ENCODE data around the gene BCAS1. TPM values are rescaled to one million over a fixed set of nuclear protein-coding genes. Genes with fewer than 3 reads are reported as not detected.

BCAS1 gene
- total RNA-seq, 1 experiment from 2014 or later: 3.1 TPM

- ATAC-seq (no peak), DNase-seq (ENCODE audit: low read depth, low spot score) (no peak)
- CTCF ChIA-PET: no interaction called here
- peaks cover 3% of the 10 kb centered on the region; the same call in 1 of the 2 replicates for H3K4me1 ChIP-seq (ENCODE audit: control insufficient read depth, insufficient read depth, low read length)
- POLR2A ChIA-PET: no interaction called here
- no peaks in the 10 kb centered on the region for H3K9me3 ChIP-seq (ENCODE audit: control insufficient read depth, insufficient read depth, low read depth, low read length)
- no peaks in the 10 kb centered on the region for H3K36me3 ChIP-seq (ENCODE audit: control insufficient read depth, insufficient read depth, low read length)
- in situ Hi-C loops (cut with HindIII; ENCODE audit: low pct_unique_long_range_greater_than_20kb, low sequenced_read_pairs) (no loop called here), intact Hi-C loops (cut with micrococcal nuclease; ENCODE audit: unreplicated experiment) (no loop called here)
- no peaks in the 10 kb centered on the region for H3K27me3 ChIP-seq (ENCODE audit: control insufficient read depth, insufficient read depth, low read length)
- no peak for TF ChIP-seq TCF7L2 (IDR thresholded peaks at IDR 0.05; ENCODE audit: low read depth, low read length)
- TF ChIP-seq POLR2AphosphoS5 (IDR thresholded peaks at IDR 0.05; ENCODE audit: low read depth, low read length): no peak
- TF ChIP-seq, protein P1, sequence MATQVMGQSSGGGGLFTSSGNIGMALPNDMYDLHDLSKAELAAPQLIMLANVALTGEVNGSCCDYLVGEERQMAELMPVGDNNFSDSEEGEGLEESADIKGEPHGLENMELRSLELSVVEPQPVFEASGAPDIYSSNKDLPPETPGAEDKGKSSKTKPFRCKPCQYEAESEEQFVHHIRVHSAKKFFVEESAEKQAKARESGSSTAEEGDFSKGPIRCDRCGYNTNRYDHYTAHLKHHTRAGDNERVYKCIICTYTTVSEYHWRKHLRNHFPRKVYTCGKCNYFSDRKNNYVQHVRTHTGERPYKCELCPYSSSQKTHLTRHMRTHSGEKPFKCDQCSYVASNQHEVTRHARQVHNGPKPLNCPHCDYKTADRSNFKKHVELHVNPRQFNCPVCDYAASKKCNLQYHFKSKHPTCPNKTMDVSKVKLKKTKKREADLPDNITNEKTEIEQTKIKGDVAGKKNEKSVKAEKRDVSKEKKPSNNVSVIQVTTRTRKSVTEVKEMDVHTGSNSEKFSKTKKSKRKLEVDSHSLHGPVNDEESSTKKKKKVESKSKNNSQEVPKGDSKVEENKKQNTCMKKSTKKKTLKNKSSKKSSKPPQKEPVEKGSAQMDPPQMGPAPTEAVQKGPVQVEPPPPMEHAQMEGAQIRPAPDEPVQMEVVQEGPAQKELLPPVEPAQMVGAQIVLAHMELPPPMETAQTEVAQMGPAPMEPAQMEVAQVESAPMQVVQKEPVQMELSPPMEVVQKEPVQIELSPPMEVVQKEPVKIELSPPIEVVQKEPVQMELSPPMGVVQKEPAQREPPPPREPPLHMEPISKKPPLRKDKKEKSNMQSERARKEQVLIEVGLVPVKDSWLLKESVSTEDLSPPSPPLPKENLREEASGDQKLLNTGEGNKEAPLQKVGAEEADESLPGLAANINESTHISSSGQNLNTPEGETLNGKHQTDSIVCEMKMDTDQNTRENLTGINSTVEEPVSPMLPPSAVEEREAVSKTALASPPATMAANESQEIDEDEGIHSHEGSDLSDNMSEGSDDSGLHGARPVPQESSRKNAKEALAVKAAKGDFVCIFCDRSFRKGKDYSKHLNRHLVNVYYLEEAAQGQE (IDR thresholded peaks at IDR 0.05; ENCODE audit: insufficient read depth in 1 of 2, low read depth in 2 of 2, low read length in 1 of 2): no peak
- TF ChIP-seq SIN3A (IDR thresholded peaks at IDR 0.05; ENCODE audit: borderline replicate concordance, insufficient read depth, low read depth, low read length): no peak
- TF ChIP-seq, protein P2, sequence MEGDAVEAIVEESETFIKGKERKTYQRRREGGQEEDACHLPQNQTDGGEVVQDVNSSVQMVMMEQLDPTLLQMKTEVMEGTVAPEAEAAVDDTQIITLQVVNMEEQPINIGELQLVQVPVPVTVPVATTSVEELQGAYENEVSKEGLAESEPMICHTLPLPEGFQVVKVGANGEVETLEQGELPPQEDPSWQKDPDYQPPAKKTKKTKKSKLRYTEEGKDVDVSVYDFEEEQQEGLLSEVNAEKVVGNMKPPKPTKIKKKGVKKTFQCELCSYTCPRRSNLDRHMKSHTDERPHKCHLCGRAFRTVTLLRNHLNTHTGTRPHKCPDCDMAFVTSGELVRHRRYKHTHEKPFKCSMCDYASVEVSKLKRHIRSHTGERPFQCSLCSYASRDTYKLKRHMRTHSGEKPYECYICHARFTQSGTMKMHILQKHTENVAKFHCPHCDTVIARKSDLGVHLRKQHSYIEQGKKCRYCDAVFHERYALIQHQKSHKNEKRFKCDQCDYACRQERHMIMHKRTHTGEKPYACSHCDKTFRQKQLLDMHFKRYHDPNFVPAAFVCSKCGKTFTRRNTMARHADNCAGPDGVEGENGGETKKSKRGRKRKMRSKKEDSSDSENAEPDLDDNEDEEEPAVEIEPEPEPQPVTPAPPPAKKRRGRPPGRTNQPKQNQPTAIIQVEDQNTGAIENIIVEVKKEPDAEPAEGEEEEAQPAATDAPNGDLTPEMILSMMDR (IDR thresholded peaks at IDR 0.05): no peak
- H3K4me3 ChIP-seq (ENCODE audit: low read depth in 2 of 2, low read length in 2 of 2): no peak overlapping the region
- H3K27ac ChIP-seq (ENCODE audit: low read length): no peak overlapping the region
- no TSS peak for BruUV-seq (replicated peaks)
These were observed 29.5 kb upstream of the BCAS1 start for GRCh38 chr20:54099894-54100293.

DNA sequence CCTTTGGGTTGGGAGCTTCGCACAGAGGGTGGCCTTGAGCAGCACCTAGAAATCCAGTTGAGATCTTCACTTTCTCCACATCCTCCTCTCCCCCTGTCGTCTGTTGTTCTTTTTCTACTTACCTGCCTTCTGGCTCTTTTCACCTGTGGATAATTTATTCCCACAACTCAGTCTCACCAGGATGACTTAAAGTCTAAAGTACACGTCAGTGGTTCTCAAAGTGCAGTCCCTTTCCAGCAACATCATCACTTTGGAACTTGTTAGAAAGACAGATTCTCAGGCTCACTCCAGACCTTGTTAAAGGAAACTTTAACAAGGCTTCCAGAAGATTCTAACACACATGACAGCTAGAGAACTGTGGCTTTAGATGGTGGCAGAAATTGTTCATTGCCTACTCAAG, 27.7 kb upstream of the BCAS1 start:
- Histone ChIP-seq H3K36me3 (ENCODE audit: control insufficient read depth, insufficient read depth, low read length) (no peaks in the 10 kb centered on the region), H3K27ac (ENCODE audit: low read length) (peak overlapping the region; percentile 62; the same call in 1 of the 2 replicates), H3K9me3 (ENCODE audit: control insufficient read depth, insufficient read depth, low read depth, low read length) (no peaks in the 10 kb centered on the region), H3K4me3 (ENCODE audit: low read depth in 2 of 2, low read length in 2 of 2) (no peak overlapping the region), H3K4me1 (ENCODE audit: control insufficient read depth, insufficient read depth, low read length) (peaks cover 16% of the 10 kb centered on the region), H3K27me3 (ENCODE audit: control insufficient read depth, insufficient read depth, low read length) (no peaks in the 10 kb centered on the region)
- in situ Hi-C loops (cut with HindIII; ENCODE audit: low pct_unique_long_range_greater_than_20kb, low sequenced_read_pairs): no loop called here
- DNase-seq (ENCODE audit: low read depth, low spot score): no peak
- ATAC-seq: no peak
- intact Hi-C loops (cut with micrococcal nuclease; ENCODE audit: unreplicated experiment): no loop called here
- TF ChIP-seq, protein P2 (IDR thresholded peaks at IDR 0.05): no peak
- no peak for TF ChIP-seq SIN3A (IDR thresholded peaks at IDR 0.05; ENCODE audit: borderline replicate concordance, insufficient read depth, low read depth, low read length)
- TF ChIP-seq, protein P1 (IDR thresholded peaks at IDR 0.05; ENCODE audit: insufficient read depth in 1 of 2, low read depth in 2 of 2, low read length in 1 of 2): no peak
- no peak for TF ChIP-seq POLR2AphosphoS5 (IDR thresholded peaks at IDR 0.05; ENCODE audit: low read depth, low read length)
- TF ChIP-seq TCF7L2 (IDR thresholded peaks at IDR 0.05; ENCODE audit: low read depth, low read length): no peak
- ChIA-PET CTCF (no interaction called here), POLR2A (no interaction called here)
- no TSS peak for BruUV-seq (replicated peaks)

All from Panc1 (cell line).